22Rv1 (cell line): ENCODE measurements around the gene MZB1.

Experiments used
- CTCF ChIP-seq: fragments of 450-650 bp; IDR thresholded peaks from 2 replicates; pipeline ENCODE4 v1.5.1; 2017; ENCODE audit warnings: mild to moderate bottlenecking
- ZFX ChIP-seq: fragments of 450-650 bp; IDR thresholded peaks from 2 replicates; pipeline ENCODE4 v1.6.1; 2017; ENCODE audit warnings: antibody characterized with exemption, borderline replicate concordance

- TF ChIP-seq CTCF (no peak), ZFX (no peak)
Measured at GRCh38 chr5:139403787-139404483, 14.2 kb upstream of the MZB1 start, which contains the start of gene SPATA24.
